Sigmoid colon (tissue), 4 donors: ENCODE data around the gene CDC42BPA.

ENCODE experiments used
- CTCF ChIP-seq, 4 experiments: fragments of 450-650 bp in 3 of 4; fragments of 200-600 bp in 1 of 4; IDR thresholded peaks; one replicate each; pipeline ENCODE4 v1.5.1; 2016 to 2019; ENCODE audit warnings: antibody characterized with exemption in 4 of 4, mild to moderate bottlenecking in 3 of 4, moderate library complexity in 2 of 4
- POLR2A ChIP-seq, 2 donors: fragments of 450-650 bp; IDR thresholded peaks; one replicate each; pipeline ENCODE4 v1.6.1; 2016; ENCODE audit warnings: antibody characterized with exemption in 2 of 2, mild to moderate bottlenecking in 2 of 2, moderate library complexity in 2 of 2
- POLR2AphosphoS5 ChIP-seq, 4 donors: sonication (generic); formaldehyde crosslinking; IDR thresholded peaks; one replicate each; pipeline ENCODE4 v1.6.1; 2017; ENCODE audit warnings: antibody characterized with exemption in 4 of 4

DNA sequence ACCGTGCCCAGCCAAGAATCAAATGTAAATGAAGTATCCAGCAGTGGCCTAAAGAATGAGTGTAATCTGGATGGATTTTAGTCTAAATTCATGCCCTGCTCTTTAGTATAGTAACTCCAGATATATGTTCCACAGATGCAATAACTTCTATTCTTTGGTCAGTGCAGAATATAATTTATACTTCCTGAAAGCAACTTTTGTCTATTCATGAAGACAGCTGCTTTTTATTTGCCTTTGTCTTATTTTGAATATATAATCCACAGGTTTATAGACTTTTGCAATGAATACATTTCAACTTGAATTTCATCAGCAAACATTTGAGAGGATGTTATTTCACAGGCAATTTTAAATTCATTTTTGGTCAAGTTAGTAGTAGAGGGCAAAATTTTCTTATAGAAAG, 54.4 kb downstream of the CDC42BPA start:
- TF ChIP-seq CTCF (IDR thresholded peaks at IDR 0.05), result no peak
- TF ChIP-seq POLR2AphosphoS5 (IDR thresholded peaks at IDR 0.05), result no peak
- no peak for TF ChIP-seq POLR2A (IDR thresholded peaks at IDR 0.05)
